ENCODE data around the gene MCM3. TPM values are rescaled to one million over a fixed set of nuclear protein-coding genes. Genes with fewer than 3 reads are reported as not detected.

MCM3 gene
- total and polyA plus RNA-seq, 2 donors (not counting 1 experiment from before 2014, with no cell fraction given), result 34.3 to 58.5 TPM

- Mint-ChIP-seq H3K4me3 (peak overlapping the region; percentile 27), H3K9me3 (ENCODE audit: insufficient read depth) (no peaks in the 10 kb centered on the region), H3K27ac (peak overlapping the region; percentile 93), H3K27me3 (no peaks in the 10 kb centered on the region), H3K4me1 (peaks cover 56% of the 10 kb centered on the region)
- no peaks in the 10 kb centered on the region for H4K20me1 ChIP-seq (ENCODE audit: control insufficient read depth, insufficient read depth, low read length, poor library complexity, severe bottlenecking)
- 100% methylated on average over 1 of the region's 1 CpG for WGBS (ENCODE audit: insufficient coverage)
- no peaks in the 10 kb centered on the region for H3K27me3 ChIP-seq (replicated peaks in 1 of 4; ENCODE audit: control extremely low read depth in 1 of 4, control insufficient read depth in 3 of 4, insufficient read depth in 4 of 4, low read length in 3 of 4)
- no peak overlapping the region for H3K4me3 ChIP-seq (ENCODE audit: control extremely low read depth in 1 of 5, extremely low read depth in 1 of 5, insufficient read depth in 1 of 5, low read depth in 2 of 5, low read length in 4 of 5)
- peaks cover 0 to 4% (median 0%) of the 10 kb centered on the region in 3 donors for H3K9me3 ChIP-seq (ENCODE audit: control extremely low read depth in 1 of 3, control insufficient read depth in 2 of 3, insufficient read depth in 1 of 3, low read length in 2 of 3)
- no peak for ATAC-seq (ENCODE audit: low read depth)
- intact Hi-C loops (cut with micrococcal nuclease), result no loop called here
- DNase-seq, result no peak
- peak overlapping the region; percentile 14 for H2AFZ ChIP-seq (ENCODE audit: insufficient read depth, low read depth, low read length, poor library complexity, severe bottlenecking)
- CTCF ChIA-PET, result interaction anchor here (0.6 to 2.2 kb wide), 5 partner anchors 9 to 59 kb away, joined by 3 to 7 read pairs (median 4); partner anchors contain the start of genes MCM3 and PAQR8
- H3K9ac ChIP-seq (ENCODE audit: low read length), result no peak overlapping the region
- no peaks in the 10 kb centered on the region for H3K79me2 ChIP-seq (ENCODE audit: control insufficient read depth, insufficient read depth, low read length)
- POLR2A ChIA-PET, result no interaction called here
- H3K4me1 ChIP-seq (ENCODE audit: control insufficient read depth in 2 of 2, insufficient read depth in 2 of 2, low read length in 2 of 2), result peaks cover 55 to 63% of the 10 kb centered on the region in 2 donors
- H3K27ac ChIP-seq (ENCODE audit: low read length in 2 of 2), result peak overlapping the region; percentile 92 to 94
- H3K4me2 ChIP-seq (replicated peaks; ENCODE audit: low read depth, low read length, poor library complexity, severe bottlenecking), result peak overlapping the region; percentile 3
- no peak for TF ChIP-seq CTCF (IDR thresholded peaks at IDR 0.05)
- no peak for TF ChIP-seq EZH2 (IDR thresholded peaks at IDR 0.05; ENCODE audit: borderline replicate concordance, insufficient read depth, low read depth, low read length, poor library complexity, severe bottlenecking)
- H3K36me3 ChIP-seq (replicated peaks in 1 of 2; ENCODE audit: control extremely low read depth in 1 of 2, control insufficient read depth in 1 of 2, extremely low read depth in 1 of 2, insufficient read depth in 2 of 2, low read length in 1 of 2), result no peaks in the 10 kb centered on the region
These were observed 18.6 kb upstream of the MCM3 start for GRCh38 chr6:52303178-52303577.

GRCh38 chr6:52301326-52301725 is 16.8 kb upstream of the MCM3 start:
- H3K9me3 Mint-ChIP-seq (ENCODE audit: insufficient read depth), result no peaks in the 10 kb centered on the region
- Histone ChIP-seq H3K79me2 (ENCODE audit: control insufficient read depth, insufficient read depth, low read length) (no peaks in the 10 kb centered on the region), H3K27ac (ENCODE audit: low read length in 2 of 2) (no peak overlapping the region), H2AFZ (ENCODE audit: insufficient read depth, low read depth, low read length, poor library complexity, severe bottlenecking) (no peak overlapping the region), H3K36me3 (replicated peaks in 1 of 2; ENCODE audit: control extremely low read depth in 1 of 2, control insufficient read depth in 1 of 2, extremely low read depth in 1 of 2, insufficient read depth in 2 of 2, low read length in 1 of 2) (no peaks in the 10 kb centered on the region), H3K27me3 (replicated peaks in 1 of 4; ENCODE audit: control extremely low read depth in 1 of 4, control insufficient read depth in 3 of 4, insufficient read depth in 4 of 4, low read length in 3 of 4) (no peaks in the 10 kb centered on the region), H3K4me2 (replicated peaks; ENCODE audit: low read depth, low read length, poor library complexity, severe bottlenecking) (no peak overlapping the region), H3K4me3 (ENCODE audit: control extremely low read depth in 1 of 5, extremely low read depth in 1 of 5, insufficient read depth in 1 of 5, low read depth in 2 of 5, low read length in 4 of 5) (no peak overlapping the region), H4K20me1 (ENCODE audit: control insufficient read depth, insufficient read depth, low read length, poor library complexity, severe bottlenecking) (no peaks in the 10 kb centered on the region), H3K9me3 (ENCODE audit: control extremely low read depth in 1 of 3, control insufficient read depth in 2 of 3, insufficient read depth in 1 of 3, low read length in 2 of 3) (no peaks in the 10 kb centered on the region), H3K9ac (ENCODE audit: low read length) (no peak overlapping the region), H3K4me1 (ENCODE audit: control insufficient read depth in 2 of 2, insufficient read depth in 2 of 2, low read length in 2 of 2) (peaks cover 50 to 63% of the 10 kb centered on the region in 2 donors)
- ChIA-PET POLR2A (no interaction called here), CTCF (no interaction called here)
- H3K4me3 Mint-ChIP-seq, result no peak overlapping the region
- intact Hi-C loops (cut with micrococcal nuclease), result no loop called here
- WGBS (ENCODE audit: insufficient coverage), result 100% methylated on average over 1 of the region's 1 CpG
- peaks cover 58% of the 10 kb centered on the region for H3K4me1 Mint-ChIP-seq
- no peak overlapping the region for H3K27ac Mint-ChIP-seq
- TF ChIP-seq EZH2 (IDR thresholded peaks at IDR 0.05; ENCODE audit: borderline replicate concordance, insufficient read depth, low read depth, low read length, poor library complexity, severe bottlenecking), result no peak
- no peak for TF ChIP-seq CTCF (IDR thresholded peaks at IDR 0.05)
- ATAC-seq (ENCODE audit: low read depth), result no peak
- no peak for DNase-seq
- no peaks in the 10 kb centered on the region for H3K27me3 Mint-ChIP-seq
